ENCODE measurements around the gene TMEM45B.
"Not testable (repeated sequence)": the region's sequence is repeated elsewhere in the genome, so short reads cannot be mapped to it uniquely, and the experiment has no call there.

The TMEM45B gene

DNA sequence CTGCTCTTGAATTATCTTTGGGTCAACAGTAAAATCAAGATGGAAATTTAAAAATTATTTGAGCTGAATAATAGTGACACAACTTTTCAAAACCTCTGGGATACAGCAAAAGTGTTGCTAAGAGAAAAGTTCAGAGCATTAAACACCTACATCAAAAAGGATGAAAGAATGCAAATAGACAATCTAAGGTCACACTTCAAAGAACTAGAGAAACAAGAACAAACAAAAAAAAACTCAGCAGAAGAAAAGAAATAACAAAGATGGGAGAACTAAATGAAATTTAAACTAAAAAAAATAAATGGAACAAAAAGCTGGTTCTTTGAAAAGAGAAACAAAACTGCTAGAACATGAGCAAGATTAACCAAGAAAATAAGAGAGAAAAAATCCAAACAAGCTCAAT, 15.0 kb upstream of the TMEM45B start:
- TF ChIP-seq, protein P1, sequence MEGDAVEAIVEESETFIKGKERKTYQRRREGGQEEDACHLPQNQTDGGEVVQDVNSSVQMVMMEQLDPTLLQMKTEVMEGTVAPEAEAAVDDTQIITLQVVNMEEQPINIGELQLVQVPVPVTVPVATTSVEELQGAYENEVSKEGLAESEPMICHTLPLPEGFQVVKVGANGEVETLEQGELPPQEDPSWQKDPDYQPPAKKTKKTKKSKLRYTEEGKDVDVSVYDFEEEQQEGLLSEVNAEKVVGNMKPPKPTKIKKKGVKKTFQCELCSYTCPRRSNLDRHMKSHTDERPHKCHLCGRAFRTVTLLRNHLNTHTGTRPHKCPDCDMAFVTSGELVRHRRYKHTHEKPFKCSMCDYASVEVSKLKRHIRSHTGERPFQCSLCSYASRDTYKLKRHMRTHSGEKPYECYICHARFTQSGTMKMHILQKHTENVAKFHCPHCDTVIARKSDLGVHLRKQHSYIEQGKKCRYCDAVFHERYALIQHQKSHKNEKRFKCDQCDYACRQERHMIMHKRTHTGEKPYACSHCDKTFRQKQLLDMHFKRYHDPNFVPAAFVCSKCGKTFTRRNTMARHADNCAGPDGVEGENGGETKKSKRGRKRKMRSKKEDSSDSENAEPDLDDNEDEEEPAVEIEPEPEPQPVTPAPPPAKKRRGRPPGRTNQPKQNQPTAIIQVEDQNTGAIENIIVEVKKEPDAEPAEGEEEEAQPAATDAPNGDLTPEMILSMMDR (conservative IDR thresholded peaks at IDR 0.05; ENCODE audit: low read depth, low read length) = no peak

GRCh38 chr11:129803533-129803932, 12.1 kb upstream of the TMEM45B start:
- no peaks in the 10 kb centered on the region for H3K4me1 ChIP-seq (ENCODE audit: low read depth, poor library complexity, severe bottlenecking)

More for the DNA sequence above, 15.0 kb upstream of the TMEM45B start:
- no peaks in the 10 kb centered on the region for H3K27me3 ChIP-seq (ENCODE audit: insufficient read depth, low read depth)
- no peak overlapping the region for H3K4me3 ChIP-seq (IDR thresholded peaks at IDR 0.05; ENCODE audit: insufficient read depth, low read depth, low read length)
- H3K4me1 ChIP-seq (ENCODE audit: low read depth, poor library complexity, severe bottlenecking) = no peaks in the 10 kb centered on the region
- no peak overlapping the region for H2AFZ ChIP-seq (ENCODE audit: low read depth)
- H3K36me3 ChIP-seq (ENCODE audit: insufficient read depth) = no peaks in the 10 kb centered on the region
- no peaks in the 10 kb centered on the region for H4K20me1 ChIP-seq (ENCODE audit: insufficient read depth)
- H3K79me2 ChIP-seq (ENCODE audit: insufficient read depth, low read depth) = no peaks in the 10 kb centered on the region
- H3K4me2 ChIP-seq = no peak overlapping the region
- no peak overlapping the region for H3K27ac ChIP-seq
- H3K9ac ChIP-seq = no peak overlapping the region

GRCh38 chr11:129804012-129804411, 11.6 kb upstream of the TMEM45B start:
- no peaks in the 10 kb centered on the region for H3K4me1 ChIP-seq (ENCODE audit: low read depth, poor library complexity, severe bottlenecking)
- TF ChIP-seq, protein P1 (conservative IDR thresholded peaks at IDR 0.05; ENCODE audit: low read depth, low read length) = no peak
- H3K9ac ChIP-seq = no peak overlapping the region
- no peak overlapping the region for H3K4me2 ChIP-seq
- no peaks in the 10 kb centered on the region for H3K27me3 ChIP-seq (ENCODE audit: insufficient read depth, low read depth)
- no peaks in the 10 kb centered on the region for H3K79me2 ChIP-seq (ENCODE audit: insufficient read depth, low read depth)
- no peak overlapping the region for H3K27ac ChIP-seq
- no peaks in the 10 kb centered on the region for H3K36me3 ChIP-seq (ENCODE audit: insufficient read depth)
- no peak overlapping the region for H2AFZ ChIP-seq (ENCODE audit: low read depth)
- H3K4me3 ChIP-seq (IDR thresholded peaks at IDR 0.05; ENCODE audit: insufficient read depth, low read depth, low read length) = no peak overlapping the region
- no peaks in the 10 kb centered on the region for H4K20me1 ChIP-seq (ENCODE audit: insufficient read depth)

More at GRCh38 chr11:129803533-129803932, 12.1 kb upstream of the TMEM45B start:
- TF ChIP-seq, protein P1 (conservative IDR thresholded peaks at IDR 0.05; ENCODE audit: low read depth, low read length) = no peak
- Histone ChIP-seq H3K4me3 (IDR thresholded peaks at IDR 0.05; ENCODE audit: insufficient read depth, low read depth, low read length) (no peak overlapping the region), H3K4me2 (no peak overlapping the region), H3K27ac (no peak overlapping the region), H3K36me3 (ENCODE audit: insufficient read depth) (no peaks in the 10 kb centered on the region), H2AFZ (ENCODE audit: low read depth) (no peak overlapping the region), H3K79me2 (ENCODE audit: insufficient read depth, low read depth) (no peaks in the 10 kb centered on the region), H4K20me1 (ENCODE audit: insufficient read depth) (no peaks in the 10 kb centered on the region), H3K9ac (no peak overlapping the region), H3K27me3 (ENCODE audit: insufficient read depth, low read depth) (no peaks in the 10 kb centered on the region)

DNA sequence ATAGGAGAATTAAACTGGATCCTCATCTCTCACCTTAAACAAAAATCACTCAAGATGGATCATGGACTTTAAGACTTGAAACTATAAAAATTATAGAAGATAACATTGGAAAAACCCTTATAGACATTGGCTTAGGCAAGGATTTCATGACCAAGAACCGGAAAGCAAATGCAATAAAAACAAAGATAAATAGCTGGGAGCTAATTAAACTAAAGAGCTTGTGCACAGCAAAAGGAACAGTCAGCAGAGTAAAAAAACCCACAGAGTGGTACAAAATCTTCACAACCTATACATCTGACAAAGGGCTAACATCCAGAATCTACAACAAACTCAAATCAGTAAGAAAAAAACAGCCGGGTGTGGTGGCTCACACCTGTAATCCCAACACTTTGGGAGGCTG, 7.4 kb upstream of the TMEM45B start:
- not testable (repeated sequence) for H3K27ac ChIP-seq; H3K4me2 ChIP-seq; H2AFZ ChIP-seq (ENCODE audit: low read depth); H3K9ac ChIP-seq; H3K36me3 ChIP-seq (ENCODE audit: insufficient read depth); H3K79me2 ChIP-seq (ENCODE audit: insufficient read depth, low read depth); H4K20me1 ChIP-seq (ENCODE audit: insufficient read depth); H3K27me3 ChIP-seq (ENCODE audit: insufficient read depth, low read depth); H3K4me3 ChIP-seq (IDR thresholded peaks at IDR 0.05; ENCODE audit: insufficient read depth, low read depth, low read length); H3K4me1 ChIP-seq (ENCODE audit: low read depth, poor library complexity, severe bottlenecking)

DNA sequence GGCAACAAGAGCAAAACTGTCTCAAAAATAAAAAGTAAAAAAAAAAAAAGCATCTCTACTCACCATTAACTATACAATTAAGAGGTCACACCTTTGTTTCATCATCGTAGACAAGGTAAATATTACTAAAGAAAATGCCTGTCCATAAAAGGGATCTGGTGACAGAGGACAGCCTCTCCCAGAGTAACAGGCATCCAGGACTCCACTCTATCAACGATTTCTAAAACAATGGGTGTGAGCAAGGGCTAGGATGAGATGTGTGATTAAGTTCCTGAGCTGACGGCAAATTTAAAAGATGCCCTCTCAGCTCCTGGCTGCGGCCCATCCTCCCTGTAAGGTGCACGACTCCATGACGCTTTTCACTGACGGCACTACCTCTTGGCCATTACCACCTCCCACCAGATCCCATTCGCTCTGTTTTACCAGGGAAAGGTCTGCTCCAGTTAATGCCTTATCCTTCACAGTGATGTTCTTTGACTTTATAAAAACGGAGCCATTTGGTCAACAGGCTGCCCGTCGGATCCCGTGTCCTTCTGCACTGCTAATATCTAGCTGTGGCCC, 2.3 kb upstream of the TMEM45B start:
- H3K27me3 ChIP-seq (ENCODE audit: insufficient read depth, low read depth) = no peaks in the 10 kb centered on the region
- no peaks in the 10 kb centered on the region for H4K20me1 ChIP-seq (ENCODE audit: insufficient read depth)
- no peaks in the 10 kb centered on the region for H3K79me2 ChIP-seq (ENCODE audit: insufficient read depth, low read depth)
- TF ChIP-seq, protein P1 (conservative IDR thresholded peaks at IDR 0.05; ENCODE audit: low read depth, low read length) = no peak
- H3K4me2 ChIP-seq = no peak overlapping the region
- no peak overlapping the region for H3K4me3 ChIP-seq (IDR thresholded peaks at IDR 0.05; ENCODE audit: insufficient read depth, low read depth, low read length)
- H3K4me1 ChIP-seq (ENCODE audit: low read depth, poor library complexity, severe bottlenecking) = no peaks in the 10 kb centered on the region
- no peak overlapping the region for H3K9ac ChIP-seq
- H3K36me3 ChIP-seq (ENCODE audit: insufficient read depth) = no peaks in the 10 kb centered on the region
- no peak overlapping the region for H3K27ac ChIP-seq
- no peak overlapping the region for H2AFZ ChIP-seq (ENCODE audit: low read depth)

All from KMS-11 (cell line).